ENCODE data around the gene BCL11B.

- TF ChIP-seq CTCF (IDR thresholded peaks at IDR 0.05; ENCODE audit: insufficient read depth, low read length, poor library complexity, severe bottlenecking) (no peak), EZH2phosphoT487 (conservative IDR thresholded peaks at IDR 0.05; ENCODE audit: low read length) (no peak)
Measured at GRCh38 chr14:99145307-99145706, 126.7 kb downstream of the BCL11B start.

Data from SU-DHL-6 (cell line).